ENCODE results near the gene TCHHL1.

- TF ChIP-seq EZH2 (IDR thresholded peaks at IDR 0.05) (no peak), FOSL1 (IDR thresholded peaks at IDR 0.05; ENCODE audit: low read depth) (no peak), RAD21 (IDR thresholded peaks at IDR 0.05; ENCODE audit: low read depth) (no peak), TCF7L2 (IDR thresholded peaks at IDR 0.05; ENCODE audit: borderline replicate concordance, extremely low read depth, insufficient read depth, insufficient read length) (no peak), ATF3 (IDR thresholded peaks at IDR 0.05) (no peak), POLR2A (IDR thresholded peaks at IDR 0.05; ENCODE audit: borderline replicate concordance, extremely low read depth, insufficient read depth, insufficient read length) (no peak), CTCF (IDR thresholded peaks at IDR 0.05 in 2 of 3, conservative IDR thresholded peaks at IDR 0.05 in 1 of 3; ENCODE audit: borderline replicate concordance in 1 of 3, insufficient read depth in 1 of 3, low read depth in 2 of 3, low read length in 2 of 3) (no peak)
These were observed 38.8 kb upstream of the TCHHL1 start for GRCh38 chr1:152127673-152128072.

All from HCT116 (cell line).